PC-3 (cell line): Measurements from ENCODE around the gene AGBL1. TPM values are rescaled to one million over a fixed set of nuclear protein-coding genes. Genes with fewer than 3 reads are reported as not detected.
A peak's percentile ranks its signal among the peaks of the same experiment; 100 is the strongest.

Experiments used
- ATAC-seq: fragments of 200-7000 bp; cut with Tn5 transposase; 2 replicates; pipeline ENCODE4 v1.9.1; 2020; ENCODE audit warnings: mild to moderate bottlenecking, moderate library complexity
- BruUV-seq: library from RNA; stranded (reverse); fragments of 400-500 nt; replicated peaks from 2 replicates; lab custom pipeline; 2021; lab: Mats Ljungman, UMichigan
- CTCF ChIA-PET: fragments of 300-600 bp; sonication (Branson Sonifier 250); formaldehyde crosslinking; loops from one replicate; lab custom pipeline; 2022; ENCODE audit warnings: antibody characterized with exemption; lab: Charles Lee
- POLR2A ChIA-PET: fragments of 300-600 bp; sonication (Branson Sonifier 250); formaldehyde crosslinking; loops from one replicate; lab custom pipeline; 2022; ENCODE audit warnings: antibody characterized with exemption; ENCODE audit not compliant: unreplicated experiment; lab: Charles Lee
- DNase-seq: peaks from one replicate; pipeline ENCODE4 v3.0.0-alpha.2; 2015
- H2AFZ ChIP-seq: fragments of 300-600 bp; sonication (generic); 2 replicates; pipeline ENCODE4 v1.6.0; 2016; ENCODE audit warnings: antibody characterized with exemption, low read length
- H3F3A ChIP-seq: fragments of 300-600 bp; sonication (generic); one replicate; pipeline ENCODE4 v1.6.0; 2017; ENCODE audit warnings: antibody characterized with exemption, low read length, control low read depth, mild to moderate bottlenecking; ENCODE audit not compliant: unreplicated experiment
- H3K27ac ChIP-seq: fragments of 300-600 bp; sonication (generic); 2 replicates; pipeline ENCODE4 v1.5.1; 2016; ENCODE audit warnings: mild to moderate bottlenecking, low read length
- H3K27me3 ChIP-seq: fragments of 300-600 bp; sonication (generic); 2 replicates; pipeline ENCODE4 v1.6.1; 2016; ENCODE audit warnings: low read length, mixed read lengths
- H3K36me3 ChIP-seq: fragments of 300-600 bp; sonication (generic); 2 replicates; pipeline ENCODE4 v1.6.1; 2016; ENCODE audit warnings: low read depth, mixed run types, low read length, mixed read lengths
- H3K4me1 ChIP-seq: fragments of 300-600 bp; sonication (generic); 2 replicates; pipeline ENCODE4 v1.5.1; 2016; ENCODE audit warnings: low read length; ENCODE audit not compliant: insufficient read depth
- H3K4me2 ChIP-seq: fragments of 300-600 bp; sonication (generic); 2 replicates; pipeline ENCODE4 v1.6.0; 2016; ENCODE audit warnings: low read length
- H3K4me3 ChIP-seq: fragments of 300-600 bp; sonication (generic); 2 replicates; pipeline ENCODE4 v1.5.1; 2016; ENCODE audit warnings: mild to moderate bottlenecking, low read length, mixed read lengths
- H3K79me2 ChIP-seq: fragments of 300-600 bp; sonication (generic); 2 replicates; pipeline ENCODE4 v1.6.1; 2017; ENCODE audit warnings: low read length, mixed read lengths
- H3K9ac ChIP-seq: fragments of 300-600 bp; sonication (generic); 2 replicates; pipeline ENCODE4 v1.6.0; 2016; ENCODE audit warnings: mild to moderate bottlenecking, low read length
- H3K9me2 ChIP-seq: fragments of 300-600 bp; sonication (generic); replicated peaks from 2 replicates; pipeline ENCODE4 v1.6.1; 2016; ENCODE audit warnings: mixed run types, low read length, mixed read lengths
- H3K9me3 ChIP-seq: fragments of 300-600 bp; sonication (generic); 2 replicates; pipeline ENCODE4 v1.6.1; 2016; ENCODE audit warnings: low read length, mixed read lengths
- H4K20me1 ChIP-seq: fragments of 300-600 bp; sonication (generic); 2 replicates; pipeline ENCODE4 v1.6.1; 2016; ENCODE audit warnings: low read length, mixed read lengths
- CTCF ChIP-seq: fragments of 300-600 bp; sonication (generic); conservative IDR thresholded peaks from 2 replicates; pipeline ENCODE4 v1.5.1; 2017; ENCODE audit warnings: antibody characterized with exemption, low read depth, mild to moderate bottlenecking, low read length
- EZH2 ChIP-seq: fragments of 300-600 bp; sonication (generic); IDR thresholded peaks from one replicate; pipeline ENCODE4 v1.6.1; 2017; ENCODE audit warnings: antibody characterized with exemption, mild to moderate bottlenecking, low read length; ENCODE audit not compliant: unreplicated experiment
- EZH2phosphoT487 ChIP-seq: fragments of 300-600 bp; sonication (generic); IDR thresholded peaks from 2 replicates; pipeline ENCODE4 v1.6.1; 2018; ENCODE audit warnings: mild to moderate bottlenecking, antibody characterized with exemption, low read length, borderline replicate concordance
- intact Hi-C: fragments of 100-400 bp; cut with micrococcal nuclease; formaldehyde crosslinking; loops from 2 replicates; pipeline ENCODE4 v1.9.0; 2023
- total RNA-seq: library from RNA; depleted of rRNA; stranded (reverse); fragments of >200 nt; gene quantifications from 2 replicates; pipeline ENCODE4 v1.2.3, GENCODE V29; 2014

AGBL1 gene
- total RNA-seq, 1 experiment from 2014 or later = not detected

DNA sequence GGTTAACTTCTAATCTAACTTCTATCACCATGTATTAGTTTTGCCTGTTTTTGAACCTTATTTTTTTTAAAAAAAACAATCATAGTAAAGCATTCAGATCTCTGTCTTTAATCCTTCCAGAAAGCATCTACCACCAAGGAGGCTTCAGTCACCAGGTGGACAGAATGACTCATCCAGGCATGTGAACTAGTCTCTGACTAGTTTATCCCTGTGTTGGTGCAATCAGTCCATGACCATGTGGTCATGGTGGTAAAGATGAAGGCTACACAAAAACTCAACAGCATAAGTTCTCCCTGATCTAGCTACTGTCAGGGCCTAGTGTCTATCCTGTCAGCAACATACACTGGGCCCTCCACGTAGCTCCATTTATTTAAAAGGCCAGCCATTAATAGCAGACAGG is 750.6 kb downstream of the AGBL1 start:
- no peaks in the 10 kb centered on the region for H3K9me3 ChIP-seq
- H3K36me3 ChIP-seq = no peaks in the 10 kb centered on the region
- TF ChIP-seq EZH2phosphoT487 = no peak
- no peak for TF ChIP-seq EZH2
- TF ChIP-seq CTCF = no peak
- no peak overlapping the region for H2AFZ ChIP-seq
- no peaks in the 10 kb centered on the region for H4K20me1 ChIP-seq
- BruUV-seq = no TSS peak
- H3K9me2 ChIP-seq = no peaks in the 10 kb centered on the region
- H3K9ac ChIP-seq = no peak overlapping the region
- H3K79me2 ChIP-seq = no peaks in the 10 kb centered on the region
- no peaks in the 10 kb centered on the region for H3K4me1 ChIP-seq
- no peaks in the 10 kb centered on the region for H3F3A ChIP-seq
- ChIA-PET CTCF (no interaction called here), POLR2A (no interaction called here)
- peak; percentile 8 for DNase-seq
- no peak for ATAC-seq
- intact Hi-C loops = no loop called here
- H3K27ac ChIP-seq = no peak overlapping the region
- no peak overlapping the region for H3K4me3 ChIP-seq
- no peaks in the 10 kb centered on the region for H3K27me3 ChIP-seq
- no peak overlapping the region for H3K4me2 ChIP-seq

- no peak for ATAC-seq
- no peaks in the 10 kb centered on the region for H3K9me3 ChIP-seq
- no peak overlapping the region for H3K4me3 ChIP-seq
- no peaks in the 10 kb centered on the region for H3K79me2 ChIP-seq
- H2AFZ ChIP-seq = no peak overlapping the region
- no peak overlapping the region for H3K4me2 ChIP-seq
- CTCF ChIA-PET = no interaction called here
- POLR2A ChIA-PET = no interaction called here
- no peaks in the 10 kb centered on the region for H3K9me2 ChIP-seq
- H3K4me1 ChIP-seq = no peaks in the 10 kb centered on the region
- TF ChIP-seq CTCF = no peak
- no peak for TF ChIP-seq EZH2
- TF ChIP-seq EZH2phosphoT487 = no peak
- H3K9ac ChIP-seq = no peak overlapping the region
- DNase-seq = no peak
- intact Hi-C loops = no loop called here
- H3K36me3 ChIP-seq = no peaks in the 10 kb centered on the region
- H3K27ac ChIP-seq = no peak overlapping the region
- no peaks in the 10 kb centered on the region for H3F3A ChIP-seq
- no TSS peak for BruUV-seq
- no peaks in the 10 kb centered on the region for H4K20me1 ChIP-seq
- no peaks in the 10 kb centered on the region for H3K27me3 ChIP-seq
These were observed 753.9 kb downstream of the AGBL1 start for GRCh38 chr15:86833595-86833994.

- H3K79me2 ChIP-seq = no peaks in the 10 kb centered on the region
- H3F3A ChIP-seq = no peaks in the 10 kb centered on the region
- DNase-seq (no peak), ATAC-seq (no peak)
- H3K36me3 ChIP-seq = no peaks in the 10 kb centered on the region
- intact Hi-C loops = no loop called here
- H3K9me3 ChIP-seq = no peaks in the 10 kb centered on the region
- H3K4me3 ChIP-seq = no peak overlapping the region
- no peaks in the 10 kb centered on the region for H3K4me1 ChIP-seq
- no peaks in the 10 kb centered on the region for H3K27me3 ChIP-seq
- no peak for TF ChIP-seq EZH2
- TF ChIP-seq EZH2phosphoT487 = no peak
- no peak for TF ChIP-seq CTCF
- no peaks in the 10 kb centered on the region for H3K9me2 ChIP-seq
- H4K20me1 ChIP-seq = no peaks in the 10 kb centered on the region
- H2AFZ ChIP-seq = no peak overlapping the region
- CTCF ChIA-PET = no interaction called here
- H3K9ac ChIP-seq = no peak overlapping the region
- no peak overlapping the region for H3K27ac ChIP-seq
- POLR2A ChIA-PET = no interaction called here
- BruUV-seq = no TSS peak
- H3K4me2 ChIP-seq = no peak overlapping the region
These were observed 754.6 kb downstream of the AGBL1 start for GRCh38 chr15:86834115-86834863.
